GM13976 (cell line): ENCODE data around the gene CNTNAP2.

Experiments
- DNase-seq: peaks from one replicate; pipeline ENCODE4 v3.0.0; 2012; ENCODE audit warnings: low spot score
- CTCF ChIP-seq: IDR thresholded peaks from 2 replicates; pipeline ENCODE4 v1.5.1; 2012; ENCODE audit warnings: borderline replicate concordance, mild to moderate bottlenecking; ENCODE audit not compliant: insufficient read depth; ENCODE audit errors: extremely low read depth, missing control alignments, control extremely low read depth
- in situ Hi-C: fragments of 300-500 bp; cut with MboI; formaldehyde crosslinking; loops from one replicate; pipeline ENCODE4 v1.12.0; 2022; ENCODE audit warnings: low sequenced_read_pairs, mixed read lengths, inconsistent platforms; ENCODE audit not compliant: unreplicated experiment

Gene CNTNAP2

DNA sequence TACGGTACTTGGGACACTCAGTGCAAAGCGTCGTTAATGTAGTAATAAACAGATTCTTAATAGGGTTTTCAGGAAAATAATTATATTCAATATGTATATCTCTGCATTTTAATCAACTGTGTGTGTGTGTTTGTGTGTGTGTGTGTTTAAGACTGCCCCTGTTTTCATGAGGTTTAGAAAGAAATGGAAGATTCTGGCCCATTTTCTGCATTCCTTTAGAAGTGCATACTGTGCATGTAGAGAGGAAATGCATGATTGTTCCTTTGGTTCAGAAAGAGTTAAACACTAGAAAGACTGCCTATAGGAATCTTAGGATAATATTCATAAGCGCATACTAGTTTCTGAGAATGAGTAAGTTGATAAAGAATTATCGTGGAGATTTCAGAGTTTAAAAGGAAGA, 975 bp downstream of the CNTNAP2 start:
- no peak for DNase-seq
- in situ Hi-C loops: no loop called here
- no peak for TF ChIP-seq CTCF

DNA sequence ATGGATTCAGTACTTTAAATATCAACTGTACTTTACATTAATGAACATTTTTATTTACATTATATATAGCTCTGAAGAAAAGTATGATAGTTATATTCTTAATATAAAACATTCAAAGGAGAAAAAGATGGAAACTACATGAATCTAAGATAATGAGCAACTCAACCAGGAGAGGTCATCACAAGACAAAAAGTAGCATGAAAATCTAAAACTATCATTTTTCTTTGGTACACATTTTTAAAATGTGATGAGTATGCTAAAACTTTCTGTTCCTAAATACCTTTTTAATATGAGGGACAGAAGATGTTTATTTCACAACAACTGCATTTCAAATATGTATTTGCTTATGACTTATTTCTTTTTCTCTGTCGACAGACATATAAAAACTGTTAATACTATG, 2.4 kb downstream of the CNTNAP2 start:
- no peak for DNase-seq
- in situ Hi-C loops: no loop called here
- no peak for TF ChIP-seq CTCF

DNA sequence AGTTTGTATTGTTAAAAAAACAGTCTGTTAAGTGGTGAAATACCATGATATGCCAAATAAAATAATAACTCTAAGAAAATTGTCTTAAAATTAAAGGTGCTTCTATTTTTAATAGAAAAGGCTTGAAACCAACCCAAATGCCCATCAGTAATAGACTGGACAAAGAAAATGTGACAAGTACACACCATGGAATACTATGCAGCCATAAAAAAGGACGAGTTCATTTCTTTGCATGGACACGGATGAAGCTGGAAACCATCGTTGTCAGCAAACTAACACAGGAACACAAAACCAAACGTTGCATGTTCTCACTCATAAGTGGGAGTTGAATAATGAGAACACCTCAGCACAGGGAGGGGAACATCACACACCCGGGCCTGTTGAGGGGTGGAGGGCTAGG, 7.1 kb downstream of the CNTNAP2 start:
- TF ChIP-seq CTCF: no peak
- no peak for DNase-seq
- in situ Hi-C loops: no loop called here

DNA sequence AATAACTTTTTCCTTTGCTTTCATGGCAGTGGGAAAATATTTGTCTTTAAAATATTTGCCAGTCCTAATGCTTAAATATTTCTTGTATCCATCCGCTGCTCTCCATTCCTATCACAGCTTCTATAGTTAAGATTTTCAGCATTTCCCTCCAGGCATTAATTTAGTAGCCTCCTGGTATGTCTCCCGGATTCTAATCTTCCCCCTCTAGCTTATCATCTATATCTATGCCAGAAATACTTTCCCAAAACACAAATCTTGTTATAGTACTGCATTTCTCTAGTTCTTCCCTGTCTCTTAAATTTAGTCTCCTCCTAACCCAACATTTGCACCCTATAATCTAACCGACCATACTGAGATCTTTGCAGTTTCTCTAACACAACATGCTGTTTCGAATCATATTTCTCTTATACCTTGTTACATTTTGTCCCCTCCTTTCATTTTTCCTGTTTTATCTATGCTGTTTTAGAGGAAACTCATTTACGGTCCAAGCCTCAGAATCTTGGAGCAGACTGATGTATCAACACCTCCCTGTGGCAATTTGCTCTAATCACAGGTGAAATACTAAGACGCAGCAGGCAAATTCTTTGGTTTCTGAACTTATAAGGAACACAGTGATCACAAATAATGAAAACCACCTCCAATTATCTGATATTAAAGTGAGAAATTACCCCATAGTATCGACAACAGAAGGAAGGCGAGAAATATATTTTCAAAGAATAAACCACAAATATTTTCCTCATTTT, 10.3 kb downstream of the CNTNAP2 start:
- TF ChIP-seq CTCF: no peak
- DNase-seq: no peak
- in situ Hi-C loops: no loop called here

GRCh38 chr7:146129296-146129695, 12.7 kb downstream of the CNTNAP2 start:
- in situ Hi-C loops: no loop called here
- DNase-seq: no peak
- TF ChIP-seq CTCF: no peak

DNA sequence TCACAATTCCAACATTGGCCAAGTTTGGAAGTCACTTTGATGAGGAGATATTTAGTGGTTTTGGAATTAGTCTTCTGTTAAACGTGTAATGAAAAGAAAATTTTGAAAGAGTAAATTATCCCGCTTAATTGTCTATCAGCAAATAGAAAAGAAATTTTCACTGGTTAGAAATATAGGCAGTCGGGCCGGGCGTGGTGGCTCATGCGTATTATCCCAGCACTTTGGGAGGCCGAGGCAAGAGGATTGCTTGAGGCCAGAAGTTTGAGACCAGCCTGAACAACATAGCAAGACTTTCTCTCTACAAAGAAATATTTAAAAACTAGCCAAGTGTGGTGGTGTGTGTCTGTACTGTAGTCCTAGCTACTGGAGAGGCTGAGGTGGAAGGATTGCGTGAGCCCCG, 13.4 kb downstream of the CNTNAP2 start:
- DNase-seq: no peak
- in situ Hi-C loops: no loop called here
- no peak for TF ChIP-seq CTCF
